COLO829 (cell line): Measurements from ENCODE around the gene KCNAB1.
A peak's percentile ranks its signal among the peaks of the same experiment; 100 is the strongest.

ENCODE experiments used
- DNase-seq: peaks from one replicate; pipeline ENCODE4 v3.0.0; 2012; ENCODE audit warnings: low spot score

The KCNAB1 gene

GRCh38 chr3:156576051-156576450 lies 455.7 kb downstream of the KCNAB1 start:
- peak; percentile 77 for DNase-seq

GRCh38 chr3:156576651-156577348 lies 456.4 kb downstream of the KCNAB1 start:
- DNase-seq = no peak

GRCh38 chr3:156577736-156578135 lies 457.4 kb downstream of the KCNAB1 start:
- no peak for DNase-seq

GRCh38 chr3:156579427-156579851 lies 459.1 kb downstream of the KCNAB1 start:
- no peak for DNase-seq

- DNase-seq = no peak
These were observed 460.7 kb downstream of the KCNAB1 start for GRCh38 chr3:156581033-156581432.

- DNase-seq = no peak
These were observed 461.6 kb downstream of the KCNAB1 start for GRCh38 chr3:156581954-156582353.

- DNase-seq = no peak
These were observed 462.3 kb downstream of the KCNAB1 start for GRCh38 chr3:156582532-156583183.

- DNase-seq = no peak
These were observed 463.1 kb downstream of the KCNAB1 start for GRCh38 chr3:156583469-156583868.

GRCh38 chr3:156586905-156587759 lies 466.8 kb downstream of the KCNAB1 start:
- no peak for DNase-seq

GRCh38 chr3:156587760-156588069 lies 467.3 kb downstream of the KCNAB1 start:
- DNase-seq = no peak
